COLO829 (cell line): ENCODE results near the gene KLHDC8B.
A peak's percentile ranks its signal among the peaks of the same experiment; 100 is the strongest.

ENCODE experiments used
- DNase-seq: peaks from one replicate; pipeline ENCODE4 v3.0.0; 2012; ENCODE audit warnings: low spot score

KLHDC8B gene

DNA sequence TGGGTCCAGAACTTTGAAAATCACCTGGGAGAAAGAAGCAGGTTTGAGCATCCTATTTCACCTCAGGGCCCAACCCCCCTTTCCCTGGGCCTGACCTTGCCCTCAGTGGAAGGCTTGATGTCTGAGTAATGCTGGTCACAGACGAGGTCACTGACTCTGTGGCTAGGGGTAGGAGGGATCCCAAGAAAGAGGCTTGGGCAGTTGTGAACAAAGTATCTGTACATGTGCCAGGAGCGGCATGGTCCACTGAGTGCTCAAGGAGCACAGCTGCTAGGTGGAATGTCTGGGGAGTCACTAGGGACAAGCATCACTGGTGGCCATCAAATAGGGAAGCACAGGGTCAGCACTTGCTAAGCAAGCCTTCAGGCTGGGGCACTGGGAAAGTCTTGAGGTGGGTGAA is 12.6 kb upstream of the KLHDC8B start:
- no peak for DNase-seq

DNA sequence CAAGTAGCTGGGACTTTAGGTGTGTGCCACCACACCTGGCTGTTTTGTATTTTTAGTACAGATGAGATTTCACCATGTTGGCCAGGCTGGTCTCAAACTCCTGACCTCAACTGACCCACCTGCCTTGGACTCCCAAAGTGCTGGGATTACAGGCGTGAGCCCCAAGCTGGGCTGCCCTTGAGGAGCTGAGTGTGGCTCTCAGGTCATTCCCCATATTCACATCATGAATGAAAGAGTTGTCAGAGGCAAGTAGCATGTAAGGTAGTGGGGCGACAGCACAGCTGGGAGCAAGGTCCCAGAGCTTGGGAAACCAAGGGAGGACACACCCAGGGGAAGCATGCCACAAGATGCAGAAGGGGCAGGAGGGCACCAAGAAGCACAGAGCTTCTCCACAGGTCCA is 10.2 kb upstream of the KLHDC8B start:
- DNase-seq = no peak

- no peak for DNase-seq
These were observed 9.4 kb upstream of the KLHDC8B start for GRCh38 chr3:49161808-49162530.

- no peak for DNase-seq
These were observed 8.5 kb upstream of the KLHDC8B start for GRCh38 chr3:49162751-49163419.

GRCh38 chr3:49163609-49164008 is 7.8 kb upstream of the KLHDC8B start:
- DNase-seq = no peak

GRCh38 chr3:49164983-49165720 is 6.2 kb upstream of the KLHDC8B start:
- no peak for DNase-seq

DNA sequence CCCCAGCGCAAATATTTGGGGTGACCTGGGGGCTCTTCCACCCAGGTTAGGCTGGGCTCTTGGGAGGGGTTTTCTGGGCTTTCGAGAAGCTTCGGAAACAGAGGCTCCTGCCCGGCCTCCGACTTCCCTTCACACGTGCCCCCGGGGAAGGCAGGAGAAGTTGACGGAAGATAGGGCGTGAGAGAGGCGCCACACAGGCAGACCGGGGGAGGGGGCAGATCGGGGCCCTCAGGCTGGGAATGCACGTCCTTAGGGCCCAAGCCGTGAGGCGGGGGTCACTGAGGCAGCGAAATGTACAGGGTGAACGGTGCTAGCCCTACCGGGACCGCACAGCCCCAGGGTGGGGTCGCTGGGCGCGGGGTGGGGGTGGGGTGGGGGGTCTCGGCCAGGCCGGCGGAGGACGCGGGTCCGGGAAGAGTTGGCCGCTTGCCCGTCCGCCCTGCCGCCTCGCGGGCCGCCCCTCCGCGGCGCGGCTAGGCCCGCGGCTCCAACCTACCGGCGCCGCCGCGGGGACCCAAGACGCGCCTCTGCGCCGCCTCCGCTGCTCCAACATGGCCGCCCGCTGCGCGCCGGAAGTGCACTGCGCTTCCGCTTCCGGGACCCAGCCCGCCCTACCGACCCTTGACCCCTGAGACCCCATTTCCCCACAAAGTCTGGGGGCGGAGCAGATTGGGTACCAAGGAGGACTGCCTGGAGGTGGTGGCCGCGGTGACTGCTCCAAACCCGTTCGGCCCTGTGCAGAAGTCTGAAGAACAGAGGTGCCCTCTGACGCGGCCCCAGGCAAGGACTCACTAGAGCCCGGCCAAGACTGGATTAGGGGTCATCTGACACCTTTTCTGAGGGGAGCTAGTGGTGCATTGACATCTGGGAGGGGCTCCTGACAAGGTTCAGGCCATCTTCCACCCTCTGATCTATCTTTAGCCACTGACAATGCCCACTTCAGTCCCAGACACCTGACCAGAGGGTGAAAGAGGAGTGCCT is 5.3 kb upstream of the KLHDC8B start, which contains the start of gene CCDC71:
CCDC71 (minus strand) TSS at position 561 of the 981 bp plus-strand sequence. CDS start 2,123 bp downstream, outside the sequence.
- peak; percentile 91 for DNase-seq

DNA sequence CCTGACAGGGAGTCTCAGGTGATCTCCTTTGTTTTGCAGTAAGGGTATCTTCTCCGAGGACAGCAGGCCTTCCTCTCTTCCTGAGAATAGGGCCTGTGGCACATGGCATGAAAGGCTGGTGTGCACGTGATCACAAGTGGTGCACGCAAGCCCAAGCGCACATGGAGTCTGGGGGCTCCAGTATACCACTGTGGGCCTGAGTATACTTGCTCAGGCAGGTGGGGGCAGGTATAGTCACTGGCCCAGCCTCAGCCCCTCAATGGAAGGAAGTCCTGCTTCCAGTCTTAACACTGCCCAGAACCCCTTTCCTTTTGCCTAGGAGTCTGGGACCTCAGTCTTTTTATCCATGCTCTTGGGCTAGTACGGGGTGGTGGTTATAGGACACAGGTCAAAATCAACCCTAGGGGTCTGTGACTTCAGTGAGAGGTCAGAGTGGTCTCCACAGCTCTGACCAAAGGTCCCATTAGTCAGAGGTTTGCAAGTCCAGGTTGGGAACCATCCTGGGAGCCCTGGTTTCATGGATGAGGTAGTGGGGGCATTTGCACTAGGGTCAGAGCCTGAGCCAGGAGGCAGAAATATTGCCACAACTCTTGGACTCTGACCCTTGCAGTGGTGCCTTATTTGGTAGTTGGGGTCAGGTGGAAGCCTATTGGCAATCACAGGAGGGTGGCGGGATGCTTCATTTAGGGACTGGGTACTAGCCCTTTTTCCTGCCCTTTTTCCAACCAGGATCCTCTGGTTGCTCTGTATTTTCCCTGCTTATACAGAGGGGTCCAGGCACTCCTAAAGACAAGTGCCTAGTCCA is 4.4 kb upstream of the KLHDC8B start:
- no peak for DNase-seq

DNA sequence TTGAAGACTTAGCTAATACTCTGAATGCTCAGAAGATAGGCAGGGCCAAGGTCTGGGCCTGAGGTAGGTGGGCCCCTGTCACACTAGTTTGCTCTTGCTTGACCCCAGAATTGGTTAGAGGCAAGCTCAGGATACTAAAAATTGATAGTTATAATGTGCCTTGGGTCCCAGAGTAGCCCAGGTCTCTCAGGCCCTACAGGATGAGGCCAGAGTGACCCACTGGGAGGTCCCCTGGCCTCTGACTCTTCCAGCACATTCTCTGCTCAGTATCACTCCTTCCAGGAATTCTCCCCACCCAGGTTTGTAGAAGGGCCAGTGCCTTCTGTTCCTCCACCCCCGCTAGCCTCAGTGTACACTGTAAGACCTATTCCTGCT is 667 bp upstream of the KLHDC8B start:
- DNase-seq = no peak

- DNase-seq = no peak
These were observed 540 bp downstream of the KLHDC8B start for GRCh38 chr3:49171775-49172500.

DNA sequence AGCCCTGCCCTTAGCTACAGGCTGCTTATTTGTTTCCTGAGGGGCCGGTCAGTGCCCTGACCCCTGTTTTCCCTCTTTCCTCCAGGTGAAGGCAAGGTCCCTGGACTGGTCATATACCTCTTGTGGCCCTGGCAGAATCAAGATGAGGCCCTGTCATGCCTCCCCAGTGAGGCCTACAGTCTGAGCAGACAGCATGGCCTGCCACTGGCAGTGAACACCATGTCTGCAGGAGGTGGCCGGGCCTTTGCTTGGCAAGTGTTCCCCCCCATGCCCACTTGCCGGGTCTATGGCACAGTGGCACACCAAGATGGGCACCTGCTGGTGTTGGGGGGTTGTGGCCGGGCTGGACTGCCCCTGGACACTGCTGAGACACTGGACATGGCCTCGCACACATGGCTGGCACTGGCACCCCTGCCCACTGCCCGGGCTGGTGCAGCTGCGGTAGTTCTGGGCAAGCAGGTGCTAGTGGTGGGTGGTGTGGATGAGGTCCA is 1.2 kb downstream of the KLHDC8B start:
- no peak for DNase-seq

- no peak for DNase-seq
These were observed 1.9 kb downstream of the KLHDC8B start for GRCh38 chr3:49173116-49173791.

- no peak for DNase-seq
These were observed 2.4 kb downstream of the KLHDC8B start for GRCh38 chr3:49173792-49174170.

DNA sequence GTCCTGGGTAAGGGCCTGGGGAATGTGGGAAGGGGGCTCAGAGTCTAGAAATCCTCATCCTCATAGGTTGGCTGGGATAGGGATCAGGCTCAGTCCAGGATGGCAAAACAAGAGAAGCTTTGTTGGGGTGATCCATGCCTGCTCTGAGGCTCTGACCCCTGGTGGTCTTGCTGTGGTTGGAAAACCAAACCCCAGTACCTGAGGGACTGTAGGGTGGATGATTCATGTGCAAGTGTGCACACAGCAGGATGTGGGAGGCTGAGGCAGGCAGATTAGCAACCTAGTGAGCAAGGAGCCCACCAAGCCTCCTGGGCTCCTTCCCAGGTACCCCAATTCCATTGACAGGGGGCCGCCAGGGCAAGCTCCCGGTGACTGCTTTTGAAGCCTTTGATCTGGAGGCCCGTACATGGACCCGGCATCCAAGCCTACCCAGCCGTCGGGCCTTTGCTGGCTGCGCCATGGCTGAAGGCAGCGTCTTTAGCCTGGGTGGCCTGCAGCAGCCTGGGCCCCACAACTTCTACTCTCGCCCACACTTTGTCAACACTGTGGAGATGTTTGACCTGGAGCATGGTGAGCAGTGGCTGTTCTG is 3.1 kb downstream of the KLHDC8B start:
- no peak for DNase-seq

DNA sequence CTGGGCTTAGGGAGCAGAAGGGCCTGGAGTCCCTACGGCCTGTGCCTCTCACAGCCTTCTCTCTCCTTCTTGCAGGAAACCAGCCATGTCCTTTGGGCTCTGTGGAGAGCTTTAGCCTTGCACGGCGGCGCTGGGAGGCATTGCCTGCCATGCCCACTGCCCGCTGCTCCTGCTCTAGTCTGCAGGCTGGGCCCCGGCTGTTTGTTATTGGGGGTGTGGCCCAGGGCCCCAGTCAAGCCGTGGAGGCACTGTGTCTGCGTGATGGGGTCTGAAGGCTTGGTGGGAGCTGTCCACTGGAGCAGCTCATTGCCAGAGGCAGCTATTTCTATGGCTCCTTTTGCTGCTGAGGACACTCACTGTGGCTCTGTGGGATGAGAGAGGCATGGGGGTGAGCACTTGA is 4.1 kb downstream of the KLHDC8B start:
- DNase-seq = no peak

DNA sequence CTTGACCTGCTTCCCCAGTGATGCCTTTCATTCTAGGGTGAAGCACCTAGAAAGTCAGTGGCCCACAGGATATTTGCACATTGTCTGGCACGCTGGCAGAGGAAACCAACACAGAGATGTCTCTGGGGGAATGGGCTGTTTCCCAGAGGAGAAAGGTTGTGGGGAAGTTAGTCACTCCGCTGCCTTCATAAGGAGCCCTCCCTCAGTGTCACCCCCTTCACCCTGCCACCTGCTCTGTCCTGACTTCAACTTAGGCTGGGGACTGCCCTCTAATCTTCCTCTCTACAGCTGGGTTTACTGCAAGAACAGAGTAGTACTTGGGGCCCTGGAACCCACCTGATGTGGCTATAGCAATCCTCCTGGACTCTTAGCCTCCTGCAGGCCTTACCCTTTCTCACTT is 5.7 kb downstream of the KLHDC8B start:
- no peak for DNase-seq

DNA sequence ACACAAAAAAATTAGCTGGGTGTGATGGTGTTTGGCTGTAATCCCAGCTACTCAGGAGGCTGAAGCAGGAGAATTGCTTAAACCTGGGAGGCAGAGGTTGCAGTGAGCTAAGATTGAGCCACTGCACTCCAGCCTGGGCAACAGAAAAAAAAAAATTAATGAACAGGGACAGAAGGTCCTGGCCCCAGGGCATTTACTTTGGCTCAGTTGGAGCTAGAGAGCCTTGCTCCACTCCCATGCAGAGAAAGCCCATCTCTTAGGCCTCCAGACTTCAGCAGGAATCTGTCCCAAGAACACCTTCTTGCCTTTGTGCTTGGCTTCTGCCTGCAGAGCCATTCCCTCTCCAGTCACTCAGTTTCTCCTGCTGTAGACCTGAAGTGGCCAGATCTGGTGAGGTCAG is 8.7 kb downstream of the KLHDC8B start:
- no peak for DNase-seq

DNA sequence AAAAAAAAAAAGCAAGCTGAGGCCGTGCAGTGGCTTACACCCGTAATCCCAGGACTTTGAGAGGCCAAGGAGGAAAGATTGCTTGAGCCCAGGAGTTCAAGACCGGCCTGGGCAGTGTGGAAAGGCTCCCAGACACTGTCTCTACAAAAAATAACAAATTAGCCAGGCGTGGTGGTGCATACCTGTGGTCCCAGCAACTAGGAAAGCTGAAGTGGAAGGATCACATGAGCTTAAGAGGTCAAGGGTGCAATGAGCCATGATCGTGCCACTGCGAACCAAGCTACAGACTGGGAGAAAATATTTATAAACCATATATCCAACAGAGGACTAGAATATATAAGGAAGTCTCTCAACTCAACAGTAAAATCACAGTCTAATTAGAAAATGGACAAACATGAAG is 10.0 kb downstream of the KLHDC8B start:
- no peak for DNase-seq

DNA sequence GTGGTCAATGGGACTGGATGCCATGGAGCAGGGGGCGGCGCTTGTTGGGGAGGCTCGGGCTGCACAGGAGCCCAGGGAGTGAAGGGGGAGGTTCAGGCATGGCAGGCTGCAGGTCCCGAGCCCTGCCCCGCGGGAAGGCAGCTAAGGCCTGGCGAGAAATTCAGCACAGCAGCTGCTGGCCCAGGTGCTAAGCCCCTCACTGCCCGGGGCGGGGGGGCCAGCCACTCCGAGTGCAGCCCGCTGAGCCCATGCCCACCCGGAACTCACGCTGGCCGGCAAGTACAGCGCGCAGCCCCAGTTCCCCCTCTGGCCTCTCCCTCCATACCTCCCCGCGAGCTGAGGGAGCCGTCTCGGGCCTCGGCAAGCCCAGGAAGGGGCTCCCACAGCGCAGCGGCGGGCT is 11.3 kb downstream of the KLHDC8B start:
- DNase-seq = no peak
